Fibroblast of the aortic adventitia (primary cell): ENCODE data around the gene FOXO4. TPM values are rescaled to one million over a fixed set of nuclear protein-coding genes. Genes with fewer than 3 reads are reported as not detected.

Source experiments
- DNase-seq: peaks from one replicate; pipeline ENCODE4 v3.0.0-alpha.2; 2010; ENCODE audit warnings: low read depth
- H3K4me3 ChIP-seq: 2 replicates; pipeline ENCODE4 v1.5.1; 2011; ENCODE audit warnings: low read depth, mild to moderate bottlenecking, control low read depth, low read length, moderate library complexity
- total RNA-seq: library from RNA; depleted of rRNA; stranded (reverse); fragments of >200 nt; gene quantifications from 2 replicates; pipeline ENCODE4 v1.2.3, GENCODE V29; 2012; ENCODE audit warnings: low replicate concordance
- TF ChIP-seq, protein P1 (sequence below): IDR thresholded peaks from 2 replicates; pipeline ENCODE4 v1.5.1; 2011; ENCODE audit warnings: mild to moderate bottlenecking, low read length, control low read depth, inconsistent platforms; ENCODE audit not compliant: insufficient read depth

Gene FOXO4
- total RNA-seq, 1 donor: 4.2 TPM

DNA sequence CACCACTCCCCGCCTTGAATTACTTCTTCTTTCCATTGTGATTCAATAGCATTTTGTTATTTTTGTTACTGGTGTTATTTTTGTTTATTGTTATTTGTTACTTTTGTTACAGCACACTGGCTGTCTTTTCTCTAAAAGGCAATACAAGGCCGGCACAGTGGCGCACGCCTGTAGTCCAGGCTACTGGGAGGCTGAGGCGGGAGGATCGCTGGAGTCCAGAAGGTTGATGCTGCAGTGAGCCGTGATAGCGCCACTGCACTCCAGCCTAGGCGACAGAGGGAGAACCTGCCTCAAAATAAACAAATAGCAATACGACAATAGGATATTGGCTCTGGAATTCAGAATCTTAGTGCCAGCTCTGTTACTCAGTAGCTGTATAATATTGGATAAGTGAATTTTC lies 21.7 kb downstream of the FOXO4 start:
- DNase-seq: no peak
- TF ChIP-seq, protein P1, sequence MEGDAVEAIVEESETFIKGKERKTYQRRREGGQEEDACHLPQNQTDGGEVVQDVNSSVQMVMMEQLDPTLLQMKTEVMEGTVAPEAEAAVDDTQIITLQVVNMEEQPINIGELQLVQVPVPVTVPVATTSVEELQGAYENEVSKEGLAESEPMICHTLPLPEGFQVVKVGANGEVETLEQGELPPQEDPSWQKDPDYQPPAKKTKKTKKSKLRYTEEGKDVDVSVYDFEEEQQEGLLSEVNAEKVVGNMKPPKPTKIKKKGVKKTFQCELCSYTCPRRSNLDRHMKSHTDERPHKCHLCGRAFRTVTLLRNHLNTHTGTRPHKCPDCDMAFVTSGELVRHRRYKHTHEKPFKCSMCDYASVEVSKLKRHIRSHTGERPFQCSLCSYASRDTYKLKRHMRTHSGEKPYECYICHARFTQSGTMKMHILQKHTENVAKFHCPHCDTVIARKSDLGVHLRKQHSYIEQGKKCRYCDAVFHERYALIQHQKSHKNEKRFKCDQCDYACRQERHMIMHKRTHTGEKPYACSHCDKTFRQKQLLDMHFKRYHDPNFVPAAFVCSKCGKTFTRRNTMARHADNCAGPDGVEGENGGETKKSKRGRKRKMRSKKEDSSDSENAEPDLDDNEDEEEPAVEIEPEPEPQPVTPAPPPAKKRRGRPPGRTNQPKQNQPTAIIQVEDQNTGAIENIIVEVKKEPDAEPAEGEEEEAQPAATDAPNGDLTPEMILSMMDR: no peak
- no peak overlapping the region for H3K4me3 ChIP-seq

DNA sequence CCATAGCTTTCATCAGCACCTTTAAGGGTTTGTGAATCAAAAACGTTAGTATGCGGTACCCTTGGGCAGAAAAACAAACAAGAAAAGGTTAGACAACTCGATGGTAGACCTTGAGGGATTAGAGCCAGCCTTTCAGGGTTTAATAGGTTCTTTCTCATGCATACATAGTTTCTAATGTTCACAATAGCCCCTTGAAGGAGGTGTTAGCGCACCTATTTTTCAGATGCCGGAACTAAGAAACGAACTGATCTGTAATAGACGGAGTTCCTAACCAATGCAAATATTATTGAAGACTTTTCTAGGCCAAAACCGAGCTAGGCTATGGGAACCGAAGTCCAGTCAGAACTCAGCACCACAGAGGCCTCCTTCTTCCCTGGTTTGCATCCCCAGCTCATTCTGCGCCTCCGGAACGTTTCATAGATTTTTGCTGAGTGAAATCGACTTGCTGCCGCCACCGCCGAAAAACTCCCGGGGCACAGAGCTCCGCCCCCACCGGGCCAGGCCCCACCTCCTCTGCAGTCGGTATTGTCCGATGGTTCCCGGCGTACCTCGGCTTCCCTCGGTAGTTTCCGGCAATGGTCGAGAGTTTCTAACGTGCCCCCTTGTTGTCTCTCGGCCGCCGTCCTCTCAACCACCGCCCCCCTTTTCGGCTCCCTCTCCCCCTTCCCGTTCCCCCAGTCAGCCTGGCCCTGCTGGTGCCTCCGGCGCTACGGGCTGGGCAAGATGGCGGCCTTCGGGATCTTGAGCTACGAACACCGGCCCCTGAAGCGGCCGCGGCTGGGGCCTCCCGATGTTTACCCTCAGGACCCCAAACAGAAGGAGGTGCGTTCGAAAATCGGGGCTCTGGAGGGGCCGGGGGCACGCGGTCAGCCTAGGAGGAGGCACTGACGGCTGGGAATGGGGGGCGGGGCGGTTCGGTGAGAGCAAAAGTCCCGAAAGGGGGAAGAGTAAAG lies 22.7 kb downstream of the FOXO4 start, which contains the start of gene MED12:
Gene MED12 (plus strand): TSS at position 565 of the 953 bp plus-strand sequence. CDS start 159 bp downstream, at position 724.
- TF ChIP-seq, protein P1: no peak
- peak within 1 kb of the TSS; percentile 72 for H3K4me3 ChIP-seq
- DNase-seq: peak; percentile 75

DNA sequence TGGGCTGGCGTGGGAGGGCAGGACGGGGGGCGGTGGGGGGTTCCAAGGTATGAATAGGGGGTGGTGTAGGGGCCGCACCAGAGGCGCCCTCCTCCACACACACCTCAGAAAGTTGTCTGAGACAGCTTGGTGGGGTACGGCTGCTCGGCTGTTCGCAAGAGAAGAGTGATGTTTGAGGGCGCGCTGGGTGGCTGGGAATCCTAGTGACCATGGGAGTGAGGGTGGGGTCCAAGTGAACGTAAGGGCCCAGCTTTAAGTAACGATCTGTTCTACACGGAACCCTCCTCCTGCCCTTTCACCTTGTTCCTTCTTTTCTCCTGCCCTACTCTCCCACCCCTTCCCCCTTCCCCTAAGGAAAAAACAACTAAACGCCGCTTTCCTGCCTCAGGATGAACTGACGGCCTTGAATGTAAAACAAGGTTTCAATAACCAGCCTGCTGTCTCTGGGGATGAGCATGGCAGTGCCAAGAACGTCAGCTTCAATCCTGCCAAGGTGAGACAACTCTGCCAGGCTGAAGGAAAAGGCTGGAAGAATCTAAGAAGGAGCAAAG lies 23.4 kb downstream of the FOXO4 start:
- DNase-seq: peak; percentile 3
- H3K4me3 ChIP-seq: peak overlapping the region; percentile 72
- TF ChIP-seq, protein P1: no peak

DNA sequence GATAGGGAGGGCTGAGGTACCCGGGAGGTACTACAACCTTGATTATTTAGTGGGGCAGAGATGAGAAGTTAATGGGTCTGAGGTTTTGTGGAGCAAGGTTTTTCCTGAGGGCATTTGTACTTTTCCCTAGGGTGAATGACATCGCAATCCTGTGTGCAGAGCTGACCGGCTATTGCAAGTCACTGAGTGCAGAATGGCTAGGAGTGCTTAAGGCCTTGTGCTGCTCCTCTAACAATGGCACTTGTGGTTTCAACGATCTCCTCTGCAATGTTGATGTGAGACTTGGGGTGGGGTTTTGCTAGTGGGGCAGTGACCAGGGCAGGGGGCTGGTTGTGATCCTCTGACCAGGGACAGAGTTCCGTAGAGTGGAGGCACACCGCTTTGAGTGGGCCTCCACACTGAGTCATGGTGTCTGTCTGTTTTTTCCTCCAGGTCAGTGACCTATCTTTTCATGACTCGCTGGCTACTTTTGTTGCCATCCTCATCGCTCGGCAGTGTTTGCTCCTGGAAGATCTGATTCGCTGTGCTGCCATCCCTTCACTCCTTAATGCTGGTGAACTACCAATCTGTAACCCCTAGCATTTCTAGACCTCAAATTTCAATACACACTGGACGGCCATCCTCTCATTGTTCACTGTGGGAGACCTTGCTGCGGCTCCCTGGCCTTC lies 32.6 kb downstream of the FOXO4 start:
- peak; percentile 16 for DNase-seq
- TF ChIP-seq, protein P1: no peak
- H3K4me3 ChIP-seq: no peak overlapping the region

DNA sequence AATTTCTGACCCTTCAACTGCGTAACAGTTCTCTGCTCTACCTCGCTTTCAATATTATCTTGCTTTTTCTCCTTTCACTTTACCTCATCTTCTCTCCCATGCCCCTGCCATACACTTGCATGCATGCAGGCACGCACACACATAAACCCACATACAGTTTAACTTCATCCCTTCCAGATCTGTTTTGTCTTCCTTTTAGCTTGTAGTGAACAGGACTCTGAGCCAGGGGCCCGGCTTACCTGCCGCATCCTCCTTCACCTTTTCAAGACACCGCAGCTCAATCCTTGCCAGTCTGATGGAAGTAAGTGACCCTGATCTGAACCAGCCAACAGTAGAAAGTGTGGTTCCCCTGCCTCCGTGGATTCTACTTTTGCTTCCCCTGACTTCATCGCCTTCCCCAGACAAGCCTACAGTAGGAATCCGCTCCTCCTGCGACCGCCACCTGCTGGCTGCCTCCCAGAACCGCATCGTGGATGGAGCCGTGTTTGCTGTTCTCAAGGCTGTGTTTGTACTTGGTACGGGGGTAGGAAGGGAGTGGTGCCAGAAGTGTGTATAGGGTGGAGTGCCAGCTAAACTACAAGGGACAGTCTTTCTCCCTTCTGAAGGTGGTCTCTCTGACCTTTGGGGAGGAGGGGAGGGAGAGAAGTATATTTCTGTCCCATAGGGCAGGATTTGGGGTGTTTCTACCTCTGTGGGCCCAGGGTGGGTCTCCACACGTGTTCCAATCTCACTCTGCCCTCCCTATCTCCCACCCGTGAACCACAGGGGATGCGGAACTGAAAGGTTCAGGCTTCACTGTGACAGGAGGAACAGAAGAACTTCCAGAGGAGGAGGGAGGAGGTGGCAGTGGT lies 33.5 kb downstream of the FOXO4 start:
- TF ChIP-seq, protein P1: peak; percentile 75
- H3K4me3 ChIP-seq: no peak overlapping the region
- DNase-seq: peak; percentile 51

DNA sequence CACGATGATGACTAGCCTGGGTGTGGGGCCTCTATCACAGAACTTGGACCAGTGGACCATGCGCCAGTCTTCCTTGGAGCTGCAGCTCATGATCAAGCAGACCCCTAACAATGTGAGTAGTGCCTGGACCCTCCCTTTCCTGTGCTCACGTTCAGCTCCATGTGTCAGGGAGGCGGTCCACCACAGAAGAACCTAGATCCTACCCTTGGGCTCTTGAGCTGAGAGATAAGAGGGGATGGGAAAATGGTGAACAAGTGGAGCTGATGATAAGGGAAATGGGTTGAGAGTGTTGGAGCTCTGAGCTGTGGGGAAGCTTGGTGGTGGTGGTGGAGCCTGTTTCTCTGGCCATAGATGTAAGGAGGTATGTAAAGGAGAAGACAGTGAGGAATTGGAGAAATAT lies 35.9 kb downstream of the FOXO4 start:
- TF ChIP-seq, protein P1: no peak
- no peak for DNase-seq
- H3K4me3 ChIP-seq: no peak overlapping the region
